Spleen (tissue), 7 donors: ENCODE measurements around the gene WDR48.

Experiments used
- CTCF ChIP-seq, 11 experiments: fragments of 200-600 bp in 7 of 11; fragments of 450-650 bp in 4 of 11; sonication (generic) in 4 of 11; IDR thresholded peaks in 8 of 11; conservative IDR thresholded peaks in 3 of 11; 1 replicate in 7 of 11; 2 replicates in 4 of 11; pipeline versions ENCODE4 v1.4.0 to v1.8.0; 2016 to 2021; ENCODE audit warnings: antibody characterized with exemption in 11 of 11, inconsistent platforms in 4 of 11, mild to moderate bottlenecking in 1 of 11
- POLR2A ChIP-seq, 3 donors: fragments of 450-650 bp; IDR thresholded peaks; one replicate each; pipeline ENCODE4 v1.5.1; 2017; ENCODE audit warnings: antibody characterized with exemption in 3 of 3, mild to moderate bottlenecking in 1 of 3
- POLR2AphosphoS5 ChIP-seq, 3 donors: sonication (generic); formaldehyde crosslinking; IDR thresholded peaks; one replicate each; pipeline ENCODE4 v1.5.1; 2017; ENCODE audit warnings: antibody characterized with exemption in 3 of 3
- donor health status: DM: no; HTN: no; CAD: no; lungs with moderate emphysema.
- donor health status: DM: no; HTN: no; CAD: no.
- donor health status: DM: no; HTN: no; CAD: no.

DNA sequence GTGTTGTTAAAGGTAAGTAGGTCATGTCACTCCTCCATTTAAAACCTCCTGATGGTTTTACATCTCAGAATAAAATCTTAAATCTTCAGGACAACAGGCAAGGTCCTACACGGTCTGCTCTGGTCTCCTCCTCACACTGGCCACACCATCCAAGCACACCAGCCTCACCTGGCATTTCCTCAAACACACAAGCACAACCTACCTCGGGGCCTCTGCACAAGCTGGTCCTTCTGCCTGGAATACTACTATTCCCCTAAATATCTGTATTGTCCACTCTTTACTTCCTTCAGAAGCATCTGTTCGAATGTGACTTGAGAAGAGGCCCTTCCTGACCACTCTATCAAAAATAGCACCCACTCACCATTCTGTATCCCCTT is 53.9 kb downstream of the WDR48 start:
- TF ChIP-seq POLR2A (IDR thresholded peaks at IDR 0.05), result no peak
- TF ChIP-seq CTCF (IDR thresholded peaks at IDR 0.05 in 8 of 11, conservative IDR thresholded peaks at IDR 0.05 in 3 of 11), result no peak
- no peak for TF ChIP-seq POLR2AphosphoS5 (IDR thresholded peaks at IDR 0.05)
